ENCODE measurements around the gene ADGRL3.

Gene ADGRL3

GRCh38 chr4:61549336-61549735, 349.2 kb downstream of the ADGRL3 start:
- DNase-seq (ENCODE audit: low read depth in 2 of 2), result no peak

- DNase-seq (ENCODE audit: low read depth in 2 of 2), result no peak
These were observed 353.5 kb downstream of the ADGRL3 start for GRCh38 chr4:61553557-61554125.

GRCh38 chr4:61555789-61556188, 355.7 kb downstream of the ADGRL3 start:
- no peak for DNase-seq (ENCODE audit: low read depth in 2 of 2)

- no peak for DNase-seq (ENCODE audit: low read depth in 2 of 2)
These were observed 356.2 kb downstream of the ADGRL3 start for GRCh38 chr4:61556277-61556676.

GRCh38 chr4:61559396-61559795, 359.3 kb downstream of the ADGRL3 start:
- DNase-seq (ENCODE audit: low read depth in 2 of 2), result no peak

- DNase-seq (ENCODE audit: low read depth in 2 of 2), result no peak
These were observed 360.9 kb downstream of the ADGRL3 start for GRCh38 chr4:61561028-61561427.

- no peak for DNase-seq (ENCODE audit: low read depth in 2 of 2)
These were observed 371.8 kb downstream of the ADGRL3 start for GRCh38 chr4:61571761-61572559.

GRCh38 chr4:61575796-61576195, 375.7 kb downstream of the ADGRL3 start:
- no peak for DNase-seq (ENCODE audit: low read depth in 2 of 2)

GRCh38 chr4:61579786-61580185, 379.7 kb downstream of the ADGRL3 start:
- no peak for DNase-seq (ENCODE audit: low read depth in 2 of 2)

GRCh38 chr4:61580721-61581377, 380.7 kb downstream of the ADGRL3 start:
- no peak for DNase-seq (ENCODE audit: low read depth in 2 of 2)

GRCh38 chr4:61583696-61584095, 383.6 kb downstream of the ADGRL3 start:
- DNase-seq (ENCODE audit: low read depth in 2 of 2), result no peak

GRCh38 chr4:61588621-61589402, 388.7 kb downstream of the ADGRL3 start:
- no peak for DNase-seq (ENCODE audit: low read depth in 2 of 2)

- no peak for DNase-seq (ENCODE audit: low read depth in 2 of 2)
These were observed 390.8 kb downstream of the ADGRL3 start for GRCh38 chr4:61590881-61591280.

- DNase-seq (ENCODE audit: low read depth in 2 of 2), result no peak
These were observed 396.6 kb downstream of the ADGRL3 start for GRCh38 chr4:61596606-61597340.

GRCh38 chr4:61603086-61603485, 403.0 kb downstream of the ADGRL3 start:
- no peak for DNase-seq (ENCODE audit: low read depth in 2 of 2)

- DNase-seq (ENCODE audit: low read depth in 2 of 2), result no peak
These were observed 403.9 kb downstream of the ADGRL3 start for GRCh38 chr4:61604054-61604453.

- DNase-seq (ENCODE audit: low read depth in 2 of 2), result no peak
These were observed 405.9 kb downstream of the ADGRL3 start for GRCh38 chr4:61605984-61606383.

- no peak for DNase-seq (ENCODE audit: low read depth in 2 of 2)
These were observed 414.1 kb downstream of the ADGRL3 start for GRCh38 chr4:61614231-61614630.

- DNase-seq (ENCODE audit: low read depth in 2 of 2), result no peak
These were observed 419.4 kb downstream of the ADGRL3 start for GRCh38 chr4:61619528-61619927.

GRCh38 chr4:61628282-61628681, 428.2 kb downstream of the ADGRL3 start:
- no peak for DNase-seq (ENCODE audit: low read depth in 2 of 2)

- DNase-seq (ENCODE audit: low read depth in 2 of 2), result no peak
These were observed 428.6 kb downstream of the ADGRL3 start for GRCh38 chr4:61628727-61629126.

GRCh38 chr4:61630548-61630947, 430.4 kb downstream of the ADGRL3 start:
- DNase-seq (ENCODE audit: low read depth in 2 of 2), result no peak

Measured in stimulated activated CD8-positive, alpha-beta memory T cell treated with anti-CD3 and anti-CD28 coated beads, Interleukin-2, amount 100 ng/mL, for 48 hours (primary cell).